Activated T-cell treated with anti-CD3 and anti-CD28 coated beads, Interleukin-2, amount 50 U/mL, for 24 hours (primary cell): ENCODE data around the gene CCDC40.

Experiments
- DNase-seq: peaks from one replicate; pipeline ENCODE4 v3.0.0-alpha.2; 2020
- H3K27ac Mint-ChIP-seq: 2 replicates; pipeline ENCODE4 v1.8.0; 2020; ENCODE audit warnings: mild to moderate bottlenecking, mixed read lengths
- H3K27me3 Mint-ChIP-seq: 2 replicates; pipeline ENCODE4 v1.8.0; 2020; ENCODE audit warnings: mixed read lengths
- H3K36me3 Mint-ChIP-seq: 2 replicates; pipeline ENCODE4 v1.8.0; 2020; ENCODE audit warnings: low read depth, mixed read lengths
- H3K4me1 Mint-ChIP-seq: 2 replicates; pipeline ENCODE4 v1.8.0; 2020; ENCODE audit warnings: low read depth, mixed read lengths
- H3K4me3 Mint-ChIP-seq: 2 replicates; pipeline ENCODE4 v1.8.0; 2020; ENCODE audit warnings: mild to moderate bottlenecking, moderate library complexity, mixed read lengths
- H3K9me3 Mint-ChIP-seq: 2 replicates; pipeline ENCODE4 v1.8.0; 2020; ENCODE audit warnings: mixed read lengths

The CCDC40 gene

DNA sequence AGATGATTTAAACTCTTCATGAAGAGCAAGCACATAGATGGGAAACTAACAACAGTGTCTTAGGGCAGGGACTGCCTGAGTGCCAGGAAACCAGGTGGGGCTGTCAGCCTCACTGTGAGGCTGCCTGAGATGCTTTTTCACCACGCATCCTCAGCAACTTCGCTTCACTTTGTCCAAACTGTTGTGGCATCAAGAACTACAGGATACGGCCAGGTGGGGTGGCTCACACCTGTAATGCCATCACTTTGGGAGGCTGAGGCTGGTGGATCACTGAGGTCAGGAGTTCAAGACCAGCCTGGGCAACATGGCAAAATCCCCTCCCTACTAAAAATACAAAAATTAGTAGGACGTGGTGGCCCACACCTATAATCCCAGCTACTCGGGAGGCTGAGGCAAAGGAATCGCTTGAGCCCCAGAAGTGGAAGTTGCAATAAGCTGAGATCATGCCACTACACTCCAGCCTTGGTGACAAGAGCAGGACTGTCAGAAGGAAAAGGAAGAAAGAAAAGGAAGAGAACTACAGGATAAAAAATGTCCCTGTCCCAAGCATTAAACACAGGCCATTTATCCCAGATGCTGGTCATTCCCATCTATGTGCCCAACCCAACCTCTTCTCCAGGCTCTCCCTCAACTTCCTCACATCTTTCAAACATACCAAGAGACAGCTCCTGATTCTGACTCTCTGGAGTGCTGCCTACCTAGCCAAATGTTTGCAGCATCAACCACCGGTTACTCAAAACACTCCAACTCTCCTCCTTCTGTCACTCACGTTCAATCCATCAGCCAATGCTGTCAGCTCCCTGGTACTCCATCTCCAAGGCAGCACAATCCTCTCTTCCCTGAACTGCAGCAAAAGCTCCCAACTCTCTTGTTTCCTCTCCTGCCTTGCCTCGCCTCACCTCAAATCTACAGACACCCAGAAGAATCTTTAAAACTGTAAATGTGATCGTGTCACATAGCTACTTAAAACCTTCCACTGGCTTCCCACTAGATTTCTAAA lies 108.9 kb downstream of the CCDC40 start:
- Mint-ChIP-seq H3K27ac (peak overlapping the region; percentile 88), H3K4me1 (peaks cover 49% of the 10 kb centered on the region), H3K27me3 (no peaks in the 10 kb centered on the region), H3K9me3 (no peaks in the 10 kb centered on the region), H3K4me3 (peak overlapping the region; percentile 87), H3K36me3 (peaks cover 73% of the 10 kb centered on the region)
- DNase-seq = peak; percentile 27

- peak; percentile 52 for DNase-seq
- Mint-ChIP-seq H3K36me3 (peaks cover 64% of the 10 kb centered on the region), H3K27me3 (no peaks in the 10 kb centered on the region), H3K9me3 (no peaks in the 10 kb centered on the region), H3K4me1 (peaks cover 49% of the 10 kb centered on the region), H3K27ac (peak overlapping the region; percentile 97), H3K4me3 (peak overlapping the region; percentile 87)
These were observed 109.9 kb downstream of the CCDC40 start for GRCh38 chr17:80146121-80147034.

GRCh38 chr17:80147035-80147822 lies 110.8 kb downstream of the CCDC40 start, which contains the start of gene EIF4A3:
EIF4A3 (minus strand) TSS chr17:80147128; CDS start chr17:80146961, 167 bp downstream.
- Mint-ChIP-seq H3K36me3 (peaks cover 55% of the 10 kb centered on the region), H3K9me3 (no peaks in the 10 kb centered on the region), H3K27ac (peak within 1 kb of the TSS; percentile 97), H3K4me1 (peaks cover 50% of the 10 kb centered on the region), H3K27me3 (no peaks in the 10 kb centered on the region), H3K4me3 (peak within 1 kb of the TSS; percentile 87)
- peak; percentile 95 for DNase-seq
